ENCODE measurements around the gene ZNF330. TPM values are rescaled to one million over a fixed set of nuclear protein-coding genes. Genes with fewer than 3 reads are reported as not detected.

ZNF330 gene
- total and polyA plus RNA-seq, 4 donors = 20.0 to 43.7 (median 30.6) TPM

GRCh38 chr4:141283152-141283551 is 62.5 kb downstream of the ZNF330 start:
- DNase-seq (no peak), ATAC-seq (ENCODE audit: low FRiP score) (no peak)
- Histone ChIP-seq H3K9me3 (ENCODE audit: control insufficient read depth, low read length) (no peaks in the 10 kb centered on the region), H3K36me3 (ENCODE audit: control insufficient read depth in 1 of 2, insufficient read depth in 2 of 2, low read length in 1 of 2) (no peaks in the 10 kb centered on the region), H3K27ac (ENCODE audit: low read depth in 1 of 2, low read length in 2 of 2) (no peak overlapping the region), H3K4me3 (ENCODE audit: low read length in 2 of 2) (no peak overlapping the region), H3K27me3 (ENCODE audit: control insufficient read depth in 1 of 2, insufficient read depth in 2 of 2, low read length in 1 of 2) (no peaks in the 10 kb centered on the region), H3K4me1 (ENCODE audit: control insufficient read depth in 1 of 2, insufficient read depth in 2 of 2, low read length in 2 of 2) (no peaks in the 10 kb centered on the region)
- intact Hi-C loops (cut with DNase I) = no loop called here
- WGBS, 2 donors = 95 to 97% methylated on average over 2 of the region's 2 CpGs

- Histone ChIP-seq H3K27ac (ENCODE audit: low read depth in 1 of 2, low read length in 2 of 2) (no peak overlapping the region), H3K36me3 (ENCODE audit: control insufficient read depth in 1 of 2, insufficient read depth in 2 of 2, low read length in 1 of 2) (no peaks in the 10 kb centered on the region), H3K4me1 (ENCODE audit: control insufficient read depth in 1 of 2, insufficient read depth in 2 of 2, low read length in 2 of 2) (no peaks in the 10 kb centered on the region), H3K4me3 (ENCODE audit: low read length in 2 of 2) (no peak overlapping the region), H3K27me3 (ENCODE audit: control insufficient read depth in 1 of 2, insufficient read depth in 2 of 2, low read length in 1 of 2) (no peaks in the 10 kb centered on the region), H3K9me3 (ENCODE audit: control insufficient read depth, low read length) (no peaks in the 10 kb centered on the region)
- 86 to 89% methylated on average over 2 of the region's 2 CpGs for WGBS, 2 donors
- DNase-seq (no peak), ATAC-seq (ENCODE audit: low FRiP score) (no peak)
- intact Hi-C loops (cut with DNase I) = no loop called here
These were observed 62.9 kb downstream of the ZNF330 start for GRCh38 chr4:141283563-141283962.

Other genes starting within 250 kb of the ZNF330 start
- 10 to 100 TPM; 18.4 to 22.8 TPM for gene RNF150, start 87.4 kb upstream of the ZNF330 start, total RNA-seq
- gene RNF150, start 87.4 kb upstream of the ZNF330 start, polyA plus RNA-seq = 1 to 10 TPM; 2.0 to 2.8 TPM

Measured in aorta (tissue), 5 donors.